HAP-1 (cell line): ENCODE data around the gene IRGQ.

Experiments
- DNase-seq, 2 experiments: peaks; one replicate each; pipeline ENCODE4 v3.0.0-alpha.2; 2016 to 2020; ENCODE audit warnings: low spot score in 2 of 2
- H3K27me3 ChIP-seq: fragments of 250-450 bp; sonication (Bioruptor Pico); 2 replicates; pipeline ENCODE4 v1.5.1; 2020; ENCODE audit warnings: low read depth, mild to moderate bottlenecking, moderate library complexity
- H3K36me3 ChIP-seq: fragments of 250-450 bp; sonication (Bioruptor Pico); replicated peaks from 2 replicates; pipeline ENCODE4 v1.5.1; 2020; ENCODE audit warnings: mild to moderate bottlenecking
- H3K4me1 ChIP-seq: fragments of 250-450 bp; sonication (Bioruptor Pico); 2 replicates; pipeline ENCODE4 v1.5.1; 2020; ENCODE audit warnings: mild to moderate bottlenecking
- H3K4me3 ChIP-seq: fragments of 250-450 bp; sonication (Bioruptor Pico); 2 replicates; pipeline ENCODE4 v1.5.1; 2020; ENCODE audit warnings: mild to moderate bottlenecking, moderate library complexity
- H3K9me3 ChIP-seq: fragments of 250-450 bp; sonication (Bioruptor Pico); 2 replicates; pipeline ENCODE4 v1.5.1; 2020; ENCODE audit warnings: mild to moderate bottlenecking, moderate library complexity
- in situ Hi-C: fragments of 300-500 bp; cut with MboI; formaldehyde crosslinking; loops from 3 replicates; pipeline ENCODE4 v1.14.3; 2020; ENCODE audit warnings: low sequenced_read_pairs, inconsistent platforms, mixed read lengths

IRGQ gene

DNA sequence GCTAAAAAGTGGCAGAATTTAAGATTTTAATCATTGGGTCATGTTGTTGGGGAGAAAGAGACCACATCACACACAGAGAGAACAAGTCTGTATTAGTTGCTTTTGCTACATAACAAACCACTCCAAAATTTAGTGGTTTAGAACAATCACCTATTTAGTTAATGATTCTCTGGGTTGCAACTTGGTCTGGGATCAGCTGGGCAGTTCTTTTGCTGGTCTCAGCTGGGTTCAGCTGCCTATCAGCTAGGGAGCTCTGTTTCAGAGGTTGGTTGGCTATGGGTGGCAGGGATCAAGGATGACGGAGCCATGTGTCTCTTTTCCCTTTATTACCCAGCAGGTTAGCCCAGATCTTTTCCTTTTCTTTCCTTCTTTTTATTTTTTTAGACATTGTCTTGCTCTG lies 11.4 kb downstream of the IRGQ start:
- H3K27me3 ChIP-seq = no peaks in the 10 kb centered on the region
- in situ Hi-C loops = no loop called here
- no peak for DNase-seq
- H3K36me3 ChIP-seq = 0 out of 2 replicates have a peak, but pooled peaks cover 3% of the 10 kb centered on the region
- H3K4me1 ChIP-seq = no peaks in the 10 kb centered on the region
- no peak overlapping the region for H3K4me3 ChIP-seq
- H3K9me3 ChIP-seq = no peaks in the 10 kb centered on the region

DNA sequence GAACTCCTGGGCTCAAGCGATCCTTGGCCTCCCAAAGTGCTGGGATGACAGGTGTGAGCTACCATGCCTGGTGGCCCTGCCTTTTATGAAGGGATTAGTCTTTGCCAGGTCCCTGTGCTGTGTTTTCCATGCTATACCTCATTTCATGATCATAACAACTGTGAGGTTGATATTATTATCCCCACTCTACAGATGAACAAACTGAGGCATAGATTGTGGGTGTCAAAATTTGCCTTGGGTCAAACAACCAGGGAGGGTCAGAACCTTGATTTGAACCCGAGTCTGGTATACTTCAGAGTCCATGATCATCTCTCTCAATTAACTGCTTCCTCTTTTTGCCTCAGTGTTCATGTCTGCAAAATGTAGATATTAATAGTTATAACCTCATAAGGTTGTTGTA lies 13.4 kb downstream of the IRGQ start:
- no peaks in the 10 kb centered on the region for H3K36me3 ChIP-seq
- in situ Hi-C loops = no loop called here
- no peaks in the 10 kb centered on the region for H3K9me3 ChIP-seq
- no peak overlapping the region for H3K4me3 ChIP-seq
- H3K27me3 ChIP-seq = peaks cover 4% of the 10 kb centered on the region; the same call in 1 of the 2 replicates
- H3K4me1 ChIP-seq = no peaks in the 10 kb centered on the region
- DNase-seq = no peak

DNA sequence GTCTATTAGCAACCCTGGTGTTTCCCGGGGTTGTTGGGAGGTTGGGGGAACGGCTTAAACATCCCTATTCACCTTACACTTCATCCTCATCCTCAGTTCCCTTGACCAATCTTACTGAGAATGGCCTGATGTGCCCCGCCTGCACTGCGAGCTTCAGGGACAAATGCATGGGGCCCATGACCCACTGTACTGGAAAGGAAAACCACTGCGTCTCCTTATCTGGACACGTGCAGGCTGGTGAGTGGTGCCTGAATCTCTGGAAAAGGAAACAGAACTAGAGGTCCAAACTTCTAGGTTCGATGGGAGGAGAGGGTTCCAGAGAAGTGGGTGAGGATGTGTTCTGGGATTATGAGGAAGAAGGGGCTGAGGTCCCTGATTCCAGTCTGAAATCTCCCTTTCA lies 14.5 kb downstream of the IRGQ start:
- Histone ChIP-seq H3K4me3 (no peak overlapping the region), H3K9me3 (no peaks in the 10 kb centered on the region), H3K4me1 (no peaks in the 10 kb centered on the region), H3K27me3 (peaks cover 4% of the 10 kb centered on the region; the same call in 1 of the 2 replicates), H3K36me3 (no peaks in the 10 kb centered on the region)
- in situ Hi-C loops = no loop called here
- DNase-seq = no peak

DNA sequence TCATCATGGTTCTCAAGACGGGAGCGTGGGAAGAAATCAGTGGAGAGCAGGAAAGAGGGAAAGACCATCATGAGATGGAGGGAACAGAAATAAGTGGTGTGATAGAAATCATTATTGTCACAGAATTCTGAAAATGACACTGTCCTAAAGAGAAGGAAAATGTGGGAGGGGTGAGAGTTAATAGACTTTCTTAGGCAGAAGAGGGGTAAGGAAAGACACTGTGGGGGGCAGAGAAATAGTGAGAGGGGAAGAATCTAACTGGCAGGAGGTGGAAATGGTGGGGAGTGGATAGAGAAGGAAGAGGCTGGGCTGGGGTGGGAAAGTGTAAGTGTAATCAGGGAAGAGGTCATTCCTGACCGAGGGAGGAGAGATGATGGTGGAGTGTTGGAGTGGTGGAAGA lies 17.1 kb downstream of the IRGQ start:
- H3K9me3 ChIP-seq = no peaks in the 10 kb centered on the region
- in situ Hi-C loops = no loop called here

DNA sequence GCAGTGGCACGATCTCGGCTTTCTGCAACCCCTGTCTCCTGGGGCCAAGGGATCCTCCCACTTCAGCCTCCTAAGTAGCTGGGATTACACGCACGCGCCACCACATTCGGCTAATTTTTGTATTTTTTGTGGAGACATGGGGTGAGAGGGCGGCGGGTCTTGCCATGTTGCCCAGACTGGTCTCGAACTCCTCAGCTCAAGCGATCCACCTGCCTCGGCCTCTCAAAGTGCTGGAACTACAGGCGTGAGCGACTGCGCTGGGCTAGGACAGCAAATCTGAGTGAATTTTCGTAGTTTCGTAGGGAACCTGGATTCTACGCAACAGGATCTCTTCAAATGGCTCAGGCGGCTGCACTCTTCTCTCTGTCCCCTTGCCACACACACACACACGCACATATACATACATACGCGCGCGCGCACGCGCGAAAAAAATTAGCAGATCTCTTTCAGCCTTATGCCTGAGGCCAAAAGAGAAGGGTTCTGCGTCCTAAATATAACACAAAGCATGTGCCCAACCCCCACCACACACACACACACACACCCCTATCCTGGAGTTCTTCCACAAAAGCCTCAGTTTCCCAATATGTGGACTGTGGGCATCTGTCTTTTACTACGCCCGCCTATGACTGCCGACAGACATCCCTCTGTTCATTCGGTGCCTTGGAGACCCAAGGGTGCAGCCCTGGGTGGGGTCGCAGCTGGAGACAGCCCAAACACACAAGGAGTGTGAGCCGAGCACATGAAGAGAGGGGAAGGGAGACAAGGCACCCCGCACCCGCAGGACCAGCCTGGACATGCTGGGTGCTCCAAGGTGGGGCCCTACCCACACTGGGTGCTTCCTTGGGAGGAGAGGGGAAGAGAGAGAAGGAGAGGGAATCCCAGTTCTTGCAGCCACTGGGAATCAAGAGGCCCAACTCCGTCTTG lies 19.7 kb downstream of the IRGQ start:
- Histone ChIP-seq H3K4me3 (peak overlapping the region; percentile 82), H3K4me1 (peaks cover 4% of the 10 kb centered on the region), H3K27me3 (peaks cover 4% of the 10 kb centered on the region; the same call in 1 of the 2 replicates), H3K9me3 (no peaks in the 10 kb centered on the region), H3K36me3 (no peaks in the 10 kb centered on the region)
- in situ Hi-C loops = no loop called here
- no peak for DNase-seq

More for the DNA sequence above, 17.1 kb downstream of the IRGQ start:
- no peak overlapping the region for H3K4me3 ChIP-seq
- peaks cover 4% of the 10 kb centered on the region for H3K4me1 ChIP-seq
- no peak for DNase-seq
- peaks cover 4% of the 10 kb centered on the region; the same call in 1 of the 2 replicates for H3K27me3 ChIP-seq
- no peaks in the 10 kb centered on the region for H3K36me3 ChIP-seq

DNA sequence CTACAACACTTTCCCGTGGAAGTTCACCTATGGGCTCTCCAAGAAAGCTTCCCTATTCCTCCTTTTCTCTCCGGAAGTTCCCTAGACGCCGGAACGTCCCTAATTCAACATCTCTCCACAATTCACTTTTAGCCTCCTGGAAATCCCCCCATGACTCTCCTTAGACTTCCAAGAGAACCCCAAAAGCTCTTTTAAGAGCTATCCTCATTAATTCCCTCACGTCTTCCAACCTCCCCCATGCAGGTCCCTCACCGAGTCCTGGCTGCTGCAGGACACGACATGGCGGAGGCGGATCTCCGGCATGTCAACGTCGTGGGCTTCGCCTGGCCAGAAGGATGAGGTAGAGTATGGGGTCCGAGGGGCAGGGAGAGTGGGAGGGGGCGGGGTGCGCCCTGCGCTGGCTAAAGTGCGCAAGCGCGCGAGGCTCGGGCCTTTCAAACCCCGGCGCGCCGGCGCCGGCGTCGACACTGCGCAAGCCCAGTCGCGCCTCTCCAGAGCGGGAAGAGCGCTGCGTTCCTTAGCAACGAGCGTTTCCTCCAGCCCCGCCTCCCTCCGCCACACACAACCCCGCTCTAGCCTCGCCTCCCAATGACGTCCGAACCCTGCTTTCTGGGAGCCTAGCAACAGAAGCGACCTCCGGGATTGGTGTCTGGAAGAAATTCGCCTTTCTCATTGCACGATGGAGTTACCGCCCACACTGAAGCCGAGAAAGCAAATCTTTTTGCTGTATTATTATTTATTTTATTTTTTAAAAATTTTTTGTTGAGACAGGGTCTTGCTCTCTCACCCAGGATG lies 20.6 kb downstream of the IRGQ start, which contains the start of the genes PINLYP and XRCC1:
Gene PINLYP (plus strand): TSS at position 646 of the 795 bp plus-strand sequence. CDS start 1,391 bp downstream, outside the sequence.
Gene XRCC1 (minus strand): TSS at position 372 of the 795 bp plus-strand sequence. CDS start 69 bp downstream, at position 303.
- DNase-seq = peak; percentile 95 to 99
- in situ Hi-C loops = no loop called here
- peaks cover 4% of the 10 kb centered on the region; the same call in 1 of the 2 replicates for H3K27me3 ChIP-seq
- H3K4me1 ChIP-seq = peaks cover 4% of the 10 kb centered on the region
- H3K36me3 ChIP-seq = no peaks in the 10 kb centered on the region
- no peaks in the 10 kb centered on the region for H3K9me3 ChIP-seq
- H3K4me3 ChIP-seq = peak within 1 kb of the TSS; percentile 82

DNA sequence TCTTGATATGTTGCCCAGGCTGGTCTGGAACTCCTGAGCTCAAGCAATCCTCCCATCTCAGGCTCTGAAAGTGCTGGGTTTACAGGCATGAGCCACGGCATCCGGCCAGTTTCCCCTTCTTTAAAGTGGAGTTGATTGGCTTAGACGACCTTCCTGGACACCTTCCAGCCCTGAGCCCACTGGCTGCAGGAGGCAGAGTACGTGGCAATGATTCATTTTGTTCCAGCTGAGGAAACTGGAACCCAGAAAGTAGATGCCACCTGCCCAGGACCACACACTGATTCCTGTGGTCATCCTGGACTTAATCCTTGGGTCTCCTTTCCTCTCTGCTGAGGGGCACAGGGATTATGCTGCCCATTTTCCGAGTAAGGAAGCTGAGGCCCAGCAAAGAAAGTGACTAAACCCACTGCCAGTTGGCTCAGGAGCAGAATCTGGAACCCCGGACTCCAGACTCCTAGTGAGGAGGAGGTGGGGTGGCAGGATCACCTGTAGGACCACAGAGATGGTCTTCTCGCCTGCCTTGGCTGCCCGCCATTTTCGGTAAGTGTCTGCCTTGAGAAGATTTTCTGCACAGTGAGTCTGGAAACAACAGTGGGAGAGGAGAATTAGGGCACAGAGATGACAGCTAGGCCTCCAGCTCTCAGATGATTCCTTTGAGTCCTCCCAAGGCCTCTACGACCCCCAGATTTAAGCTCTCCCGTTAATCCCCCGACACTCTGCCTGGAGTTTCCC lies 21.3 kb downstream of the IRGQ start:
- no peaks in the 10 kb centered on the region for H3K36me3 ChIP-seq
- in situ Hi-C loops = no loop called here
- peak in 1 of 2 experiments; percentile 25 for DNase-seq
- peaks cover 4% of the 10 kb centered on the region; the same call in 1 of the 2 replicates for H3K27me3 ChIP-seq
- H3K4me3 ChIP-seq = peak overlapping the region; percentile 82
- peaks cover 4% of the 10 kb centered on the region for H3K4me1 ChIP-seq
- no peaks in the 10 kb centered on the region for H3K9me3 ChIP-seq

DNA sequence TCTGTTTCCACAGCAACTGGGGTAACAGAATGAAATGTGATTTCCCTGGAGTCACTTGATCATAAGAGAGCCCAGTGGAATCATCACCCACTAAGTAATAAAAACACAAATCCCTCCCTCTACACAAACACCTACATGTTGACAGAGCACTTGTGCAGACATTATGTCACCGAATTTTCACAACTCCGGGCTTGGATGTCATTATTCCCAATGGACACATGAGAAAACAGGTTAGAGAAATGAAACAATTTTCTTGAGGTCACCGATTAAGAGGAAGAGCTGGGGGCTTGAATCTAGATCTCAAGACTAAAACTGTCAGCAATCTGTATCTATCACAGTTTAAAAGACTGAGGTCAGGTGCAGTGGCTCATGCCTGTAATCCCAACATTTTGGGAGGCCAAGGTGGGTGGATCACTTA lies 23.8 kb downstream of the IRGQ start:
- Histone ChIP-seq H3K4me3 (no peak overlapping the region), H3K9me3 (no peaks in the 10 kb centered on the region), H3K27me3 (no peaks in the 10 kb centered on the region), H3K36me3 (no peaks in the 10 kb centered on the region), H3K4me1 (peaks cover 4% of the 10 kb centered on the region)
- in situ Hi-C loops = no loop called here
- no peak for DNase-seq

DNA sequence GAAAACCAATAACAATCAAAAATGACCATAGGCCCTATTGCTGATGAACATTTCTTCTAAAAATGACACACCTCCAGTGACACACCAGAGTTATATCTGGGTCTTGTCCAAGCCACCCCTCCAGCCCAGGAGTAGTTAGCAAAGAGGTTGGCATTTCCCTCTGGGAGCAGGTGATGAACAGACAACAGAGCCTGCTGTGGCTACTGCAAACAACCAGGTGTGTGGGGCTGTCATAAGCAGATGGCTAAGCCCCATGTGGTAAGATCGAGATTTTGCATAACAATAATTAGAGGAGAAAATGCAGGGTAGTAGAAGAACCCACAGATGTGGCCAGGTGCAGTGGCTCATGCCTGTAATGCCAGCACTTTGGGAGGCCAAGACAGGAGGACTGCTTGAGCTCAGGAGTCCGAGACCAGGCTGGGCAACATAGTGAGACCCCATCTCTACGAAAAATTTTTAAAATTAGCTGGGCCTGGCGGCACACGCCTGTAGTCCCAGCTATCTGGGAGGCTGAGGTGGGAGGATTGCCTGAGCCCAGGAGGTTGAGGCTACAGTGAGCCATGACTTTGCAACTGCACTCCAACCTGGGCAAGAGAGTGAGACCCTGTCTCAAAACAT lies 25.7 kb downstream of the IRGQ start:
- no peaks in the 10 kb centered on the region for H3K4me1 ChIP-seq
- in situ Hi-C loops = no loop called here
- DNase-seq = no peak
- no peak overlapping the region for H3K4me3 ChIP-seq
- no peaks in the 10 kb centered on the region for H3K36me3 ChIP-seq
- H3K27me3 ChIP-seq = no peaks in the 10 kb centered on the region
- H3K9me3 ChIP-seq = no peaks in the 10 kb centered on the region

DNA sequence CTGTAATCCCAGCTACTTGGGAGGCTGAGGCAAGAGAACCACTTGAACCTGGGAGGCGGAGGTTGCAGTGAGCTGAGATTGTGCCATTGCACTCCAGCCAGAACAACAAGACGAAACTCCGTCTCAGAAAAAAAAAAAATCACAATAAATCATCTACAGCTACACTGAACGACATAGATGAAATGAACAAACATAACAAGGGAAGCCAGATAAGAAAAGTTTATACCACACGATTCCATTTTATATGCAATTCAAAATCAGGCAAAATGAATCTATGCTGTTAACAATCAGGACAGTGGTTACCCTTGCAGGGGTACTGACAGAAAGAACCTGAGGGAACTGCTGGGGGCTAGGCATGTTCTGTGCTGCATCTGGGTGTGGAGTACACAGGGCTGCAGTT lies 26.3 kb downstream of the IRGQ start:
- Histone ChIP-seq H3K9me3 (no peaks in the 10 kb centered on the region), H3K4me1 (no peaks in the 10 kb centered on the region), H3K36me3 (no peaks in the 10 kb centered on the region), H3K4me3 (no peak overlapping the region), H3K27me3 (no peaks in the 10 kb centered on the region)
- no peak for DNase-seq
- in situ Hi-C loops = no loop called here

DNA sequence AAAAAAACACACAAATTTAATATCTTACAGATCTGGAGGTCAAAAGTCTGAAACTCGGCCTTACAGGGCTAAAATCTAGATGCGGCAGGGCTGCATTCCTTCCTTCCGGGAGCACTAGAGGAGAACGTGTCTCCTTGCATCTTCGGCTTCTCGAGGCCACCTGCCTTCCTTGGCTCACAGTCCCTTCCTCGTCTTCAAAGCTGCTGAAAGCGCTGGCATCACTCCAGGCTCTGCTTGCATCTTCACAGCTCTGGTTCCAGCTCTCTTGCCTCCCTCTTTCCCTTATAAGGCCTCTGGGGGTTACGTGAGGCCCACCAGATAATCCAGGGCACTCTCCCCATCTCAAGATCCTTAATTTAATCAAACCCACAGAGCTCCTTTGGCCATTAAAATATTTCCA lies 31.1 kb downstream of the IRGQ start:
- in situ Hi-C loops = no loop called here
- no peaks in the 10 kb centered on the region for H3K4me1 ChIP-seq
- no peaks in the 10 kb centered on the region for H3K27me3 ChIP-seq
- no peak for DNase-seq
- H3K9me3 ChIP-seq = no peaks in the 10 kb centered on the region
- H3K4me3 ChIP-seq = no peak overlapping the region
- no peaks in the 10 kb centered on the region for H3K36me3 ChIP-seq

DNA sequence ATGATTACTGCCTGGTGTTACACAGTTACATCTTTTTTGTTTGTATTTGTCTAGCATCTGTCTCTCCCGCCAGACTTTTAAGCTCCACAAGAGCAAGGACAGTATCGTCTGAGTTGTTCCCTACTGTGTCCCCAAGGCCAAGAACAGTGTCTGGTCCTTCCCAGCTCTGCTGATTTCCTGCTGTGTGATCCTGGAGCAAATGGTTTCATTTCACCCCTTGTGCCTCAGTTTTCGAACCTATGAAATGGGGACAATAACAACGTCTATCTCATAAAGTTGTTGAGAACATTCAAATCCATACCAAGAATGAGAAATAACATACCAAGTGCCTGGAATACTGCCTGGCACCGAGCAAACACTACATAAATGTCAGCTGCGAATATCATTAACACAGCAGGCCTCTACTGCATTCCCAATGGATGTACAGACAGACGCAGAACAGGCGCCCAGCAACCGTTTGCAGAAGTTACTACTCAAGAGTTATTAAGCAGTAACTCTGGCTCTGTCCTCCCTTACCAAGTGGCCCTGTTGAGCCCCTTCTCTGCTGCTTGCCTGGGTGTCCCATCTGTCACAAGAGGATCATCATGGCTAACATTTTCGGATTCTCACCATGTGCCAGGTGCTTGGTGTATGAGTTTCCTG lies 32.0 kb downstream of the IRGQ start:
- H3K4me3 ChIP-seq = no peak overlapping the region
- H3K27me3 ChIP-seq = no peaks in the 10 kb centered on the region
- in situ Hi-C loops = no loop called here
- no peak for DNase-seq
- H3K36me3 ChIP-seq = no peaks in the 10 kb centered on the region
- no peaks in the 10 kb centered on the region for H3K4me1 ChIP-seq
- H3K9me3 ChIP-seq = no peaks in the 10 kb centered on the region
